ENCODE results near the gene PIK3R1.

Gene PIK3R1

DNA sequence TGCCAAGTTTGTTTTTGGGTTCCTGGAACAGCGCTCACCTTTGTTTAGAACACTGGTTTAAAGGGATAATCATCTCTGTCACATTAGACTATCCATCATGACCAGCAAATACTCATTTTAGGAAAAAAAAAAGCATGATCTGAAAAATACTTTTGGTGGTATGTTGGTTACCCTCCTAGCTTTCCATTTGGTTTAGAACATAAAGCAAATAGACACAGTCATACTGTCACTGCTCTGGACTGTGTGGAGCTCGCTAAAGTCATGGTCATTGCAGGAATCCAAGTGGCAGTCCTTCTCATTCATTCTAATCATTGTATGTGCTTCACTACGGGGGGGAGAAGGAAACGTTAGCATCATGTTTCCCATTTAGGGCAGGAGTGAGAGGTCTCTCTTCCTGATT, 83.5 kb downstream of the PIK3R1 start:
- DNase-seq: no peak

DNA sequence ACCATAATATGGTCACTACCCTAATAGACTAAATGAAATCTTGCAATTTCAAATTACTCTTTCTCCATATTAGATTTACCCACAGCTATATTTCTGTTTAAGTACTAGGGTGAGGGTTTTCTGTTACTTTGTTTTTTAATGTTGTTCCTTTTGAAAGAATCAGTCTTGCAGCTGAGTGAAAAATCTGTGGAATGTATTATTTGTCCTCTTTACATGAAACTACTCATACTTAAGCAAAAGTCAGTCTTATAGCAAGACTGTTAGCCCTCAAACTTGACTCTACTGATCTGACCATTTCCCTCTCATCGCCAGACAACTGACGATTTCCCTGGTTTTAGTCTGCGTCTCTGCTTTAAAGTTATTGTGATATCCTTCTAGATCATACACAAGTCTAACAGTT, 84.0 kb downstream of the PIK3R1 start:
- DNase-seq: no peak

DNA sequence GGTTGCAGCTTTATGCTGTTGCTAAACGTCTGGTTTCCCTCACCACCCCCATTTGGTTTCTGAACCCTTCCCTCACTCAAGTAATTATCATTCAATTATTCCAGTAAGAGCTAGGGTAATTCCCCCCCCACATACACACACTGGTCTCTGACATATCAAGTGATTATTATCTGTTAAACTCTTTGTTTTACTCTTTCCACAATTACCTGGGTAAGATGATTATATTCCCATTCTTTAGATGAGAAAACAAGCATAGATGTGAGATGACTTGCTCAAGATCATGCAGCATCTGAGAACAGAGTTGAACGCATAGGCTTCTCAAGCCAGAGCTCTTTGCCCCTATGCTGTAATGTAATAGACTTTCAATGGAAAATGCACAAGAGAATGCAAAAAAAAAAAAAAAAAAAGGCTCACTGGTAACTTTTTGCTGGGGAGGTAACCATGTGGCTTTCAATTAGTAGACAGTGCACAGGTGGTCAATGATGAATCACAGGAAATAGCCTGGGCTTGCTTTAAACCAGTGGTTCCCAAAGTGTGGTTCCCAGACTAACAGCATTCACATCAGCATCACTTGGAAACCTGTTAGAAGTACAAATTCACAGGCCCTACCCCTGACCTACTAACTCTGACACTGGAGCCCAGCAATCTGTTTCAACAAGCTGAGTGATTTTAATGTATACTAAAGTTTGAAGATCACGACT, 87.6 kb downstream of the PIK3R1 start:
- DNase-seq: no peak

DNA sequence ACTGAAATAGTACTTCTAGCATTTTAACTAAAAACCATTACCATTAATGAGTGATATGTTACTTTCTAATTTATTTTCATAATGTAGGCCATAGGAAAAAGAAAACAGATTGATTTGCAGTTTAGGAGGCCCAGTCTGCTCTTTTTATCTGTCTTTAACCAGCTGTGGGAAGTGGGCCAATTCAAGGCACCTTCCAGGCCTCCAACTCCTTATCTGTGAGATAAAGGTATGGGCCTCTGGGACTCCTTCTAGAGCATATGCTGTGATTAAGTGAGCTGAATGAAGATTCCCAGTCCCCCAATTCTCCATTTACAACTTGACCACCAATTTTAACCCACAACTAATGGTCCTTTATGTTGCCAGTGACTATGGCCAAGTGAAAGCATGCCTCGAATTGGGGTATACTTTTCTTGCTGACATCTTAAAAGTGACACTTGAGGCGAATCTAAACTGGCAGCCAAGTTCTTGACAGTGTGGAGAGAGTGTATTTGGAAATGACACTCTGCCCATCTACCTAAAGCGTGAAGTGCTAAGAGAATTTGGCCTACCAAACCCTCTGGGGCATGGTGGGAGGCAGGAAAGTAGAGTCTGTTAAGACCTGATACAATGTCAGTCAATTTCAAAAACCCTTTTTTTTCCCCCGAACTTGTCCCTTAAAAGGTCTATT, 88.3 kb downstream of the PIK3R1 start:
- DNase-seq: no peak

DNA sequence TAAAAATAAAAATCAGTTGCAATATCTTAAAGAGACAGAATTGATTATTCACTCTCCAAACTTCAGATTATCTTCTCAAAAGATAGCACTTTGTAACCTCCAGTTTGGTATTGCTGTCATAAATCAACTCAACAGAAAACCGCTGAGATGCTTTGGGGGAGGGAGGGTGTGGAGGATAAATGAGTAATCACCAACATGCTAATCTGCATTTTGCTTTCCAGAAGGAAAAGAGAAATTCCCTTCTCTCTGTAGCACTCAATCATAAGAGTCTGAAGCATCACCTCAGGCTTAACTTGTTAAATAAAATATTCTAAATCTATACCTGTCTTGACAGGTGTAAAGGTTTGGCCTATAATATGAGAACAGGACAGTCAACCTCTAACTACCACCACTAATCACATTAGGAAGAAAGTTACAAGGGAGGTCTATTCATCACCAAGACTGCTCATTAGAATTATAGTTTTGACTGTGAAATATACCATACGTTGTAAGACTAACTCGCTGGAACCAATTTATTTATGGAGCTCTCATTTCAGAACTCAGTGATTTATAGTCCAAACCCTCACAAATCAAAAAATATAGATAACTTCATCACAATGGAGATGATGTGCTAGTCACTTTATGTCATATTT, 89.0 kb downstream of the PIK3R1 start:
- DNase-seq: no peak

DNA sequence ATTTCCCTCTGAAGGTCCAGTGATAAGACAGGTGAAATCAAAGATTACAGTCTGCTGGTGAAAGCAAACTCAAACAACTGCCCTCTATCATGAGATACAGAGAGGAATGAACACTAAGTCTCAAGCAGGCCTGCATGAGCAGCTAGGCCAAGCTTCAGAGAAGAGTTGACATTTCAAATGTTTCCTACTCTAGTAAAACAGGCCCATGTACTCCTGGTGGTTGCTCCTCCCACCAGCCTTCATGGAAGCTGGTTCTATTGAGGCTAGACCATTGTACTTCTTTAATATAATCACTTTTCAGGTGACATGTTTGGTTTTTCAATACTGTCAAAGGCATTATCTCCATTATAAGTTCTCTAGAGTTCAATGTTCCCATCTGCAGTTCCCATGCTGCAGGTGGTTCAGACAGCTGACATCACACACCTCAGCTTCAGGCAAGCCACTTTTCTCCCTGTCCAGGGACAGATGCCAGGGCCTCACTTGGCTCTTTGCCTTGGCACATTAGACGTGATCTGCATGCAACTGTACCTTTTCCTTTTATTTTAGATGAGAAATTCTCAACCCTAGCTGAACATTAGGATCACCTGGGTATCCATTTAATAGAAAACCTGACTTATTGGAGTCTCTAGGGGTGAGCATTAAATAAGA, 89.8 kb downstream of the PIK3R1 start:
- no peak for DNase-seq

DNA sequence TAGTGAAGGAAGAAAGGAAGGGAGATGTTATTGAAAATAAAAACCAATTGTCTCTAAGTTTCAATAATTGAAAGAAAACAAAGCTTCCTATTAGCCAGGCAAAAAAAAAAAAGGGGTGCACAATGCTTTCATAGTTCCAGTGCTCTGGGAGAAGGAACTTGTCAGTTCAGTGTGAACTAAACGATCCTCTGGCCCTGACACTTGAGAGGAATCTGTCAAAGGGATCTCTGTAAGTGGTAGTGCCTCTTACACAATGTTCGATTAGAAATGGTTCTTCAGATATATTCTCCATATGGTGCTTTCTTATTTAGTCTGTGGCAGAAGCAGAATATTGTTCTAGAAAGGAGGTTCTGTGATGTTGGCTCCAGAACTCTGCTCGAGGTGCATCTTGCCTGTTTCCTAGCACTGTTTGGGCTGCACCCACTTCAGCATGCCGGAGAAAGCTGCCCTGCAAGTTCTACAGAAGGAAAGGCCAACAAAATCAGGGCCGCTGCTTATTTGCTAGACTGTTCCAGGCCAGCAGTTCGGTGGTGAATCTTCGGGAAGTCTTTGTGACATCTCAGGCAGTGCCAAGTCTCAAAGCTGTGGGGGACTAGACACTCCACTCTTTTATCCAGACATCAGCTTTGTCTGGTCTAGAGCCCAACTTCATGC, 90.9 kb downstream of the PIK3R1 start:
- DNase-seq: no peak

DNA sequence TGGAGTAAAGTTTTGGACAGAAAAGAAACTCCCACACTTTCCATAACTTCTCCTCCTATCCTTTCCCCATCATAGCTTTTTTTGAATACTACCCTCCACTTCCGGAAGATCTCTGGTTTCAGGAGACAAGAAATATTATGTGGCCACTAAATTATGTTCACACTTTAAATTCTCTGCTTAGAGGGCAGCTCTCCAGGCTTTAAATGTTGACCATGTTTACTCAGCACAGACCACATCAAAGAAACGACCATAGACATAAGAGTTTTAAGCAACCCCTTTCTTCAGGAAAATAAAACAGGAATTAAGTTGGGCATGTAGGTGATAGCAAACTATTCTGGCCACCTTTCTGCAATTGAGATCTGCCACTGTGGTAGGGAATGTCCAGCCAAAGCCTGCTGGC, 97.8 kb downstream of the PIK3R1 start:
- no peak for DNase-seq

DNA sequence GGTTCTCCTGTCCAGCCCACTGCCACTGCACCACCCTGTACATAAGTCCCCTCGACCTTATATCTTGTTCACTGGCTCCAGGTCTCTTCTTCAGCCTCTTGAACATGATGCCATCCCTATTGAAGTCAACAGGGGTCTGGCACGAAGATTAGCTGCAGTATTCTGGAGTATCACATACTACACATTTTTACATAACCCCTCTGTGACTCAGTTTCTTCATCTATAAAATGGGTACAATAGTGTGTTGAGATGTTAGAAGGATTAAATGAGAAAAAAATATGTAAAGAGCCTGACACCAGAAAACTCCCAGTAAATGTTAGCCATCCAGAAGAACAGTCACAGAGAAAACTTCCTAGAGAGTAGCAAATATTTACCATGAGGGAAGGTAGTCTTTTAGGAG, 98.9 kb downstream of the PIK3R1 start:
- no peak for DNase-seq

DNA sequence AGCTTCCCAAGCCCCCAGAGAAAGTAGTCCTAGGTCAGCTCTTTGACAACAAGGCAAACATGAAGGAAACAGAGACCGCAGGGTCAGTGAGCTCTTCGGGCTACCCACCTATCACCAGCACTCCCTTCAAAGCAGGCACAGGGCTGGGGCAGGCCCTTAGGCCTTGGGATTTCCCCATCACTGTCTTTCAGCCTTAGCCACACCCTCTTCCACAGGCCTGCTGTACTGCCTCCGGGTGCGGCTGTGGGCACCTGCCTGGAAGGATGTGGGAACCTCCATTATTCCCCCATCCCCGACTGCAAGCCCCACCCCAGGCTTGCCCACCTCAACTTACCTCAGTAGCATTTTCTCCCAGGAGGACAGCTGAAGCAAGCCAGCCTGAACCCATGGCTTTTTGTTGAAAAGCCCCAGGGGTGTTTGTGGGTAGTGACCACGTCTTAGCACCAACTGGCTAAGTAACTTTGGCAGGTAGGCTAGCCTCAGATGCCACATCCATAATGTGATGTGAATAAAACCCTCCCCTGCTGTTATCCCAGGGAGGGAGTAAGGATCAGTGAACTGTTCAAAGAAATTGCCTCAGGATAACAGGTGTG, 100.2 kb downstream of the PIK3R1 start:
- peak; percentile 50 for DNase-seq

DNA sequence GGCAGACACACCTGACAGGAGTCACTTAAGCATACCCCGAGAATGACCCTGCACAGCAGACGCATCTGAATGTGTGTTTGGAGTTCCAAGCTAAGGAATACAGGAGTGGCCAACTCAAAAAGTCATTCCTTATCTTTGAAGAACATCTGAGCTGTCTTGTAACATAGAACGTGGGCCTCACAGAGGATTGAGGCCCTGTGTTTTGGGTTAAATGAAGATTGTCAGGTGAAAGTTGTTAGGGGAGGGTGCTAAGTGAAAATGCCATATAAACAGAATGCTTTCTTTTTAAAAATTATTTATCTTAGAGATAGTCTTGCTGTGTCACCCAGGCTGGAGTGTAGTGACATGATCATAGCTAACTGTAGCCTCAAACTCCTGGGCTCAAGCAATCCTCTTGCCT, 100.9 kb downstream of the PIK3R1 start:
- no peak for DNase-seq

DNA sequence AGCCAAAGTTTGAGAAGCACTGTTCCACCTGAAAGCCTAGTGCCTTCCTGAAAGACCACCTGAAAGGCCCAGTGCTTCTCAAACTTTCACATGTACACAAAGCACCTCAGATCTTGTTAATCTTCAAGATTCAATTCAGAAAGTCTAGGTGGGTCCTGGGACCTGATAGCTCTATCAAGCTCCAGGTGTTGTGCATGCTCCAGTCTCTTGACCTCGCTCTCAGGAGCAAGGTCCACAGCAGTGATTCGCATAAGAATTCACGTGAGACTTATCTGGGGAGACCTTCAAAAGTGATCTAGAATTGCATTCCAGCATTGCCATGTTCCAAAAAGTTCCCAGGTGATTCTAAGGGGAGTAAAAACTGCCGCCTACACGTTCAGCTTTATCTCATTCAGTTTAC, 102.1 kb downstream of the PIK3R1 start:
- no peak for DNase-seq

DNA sequence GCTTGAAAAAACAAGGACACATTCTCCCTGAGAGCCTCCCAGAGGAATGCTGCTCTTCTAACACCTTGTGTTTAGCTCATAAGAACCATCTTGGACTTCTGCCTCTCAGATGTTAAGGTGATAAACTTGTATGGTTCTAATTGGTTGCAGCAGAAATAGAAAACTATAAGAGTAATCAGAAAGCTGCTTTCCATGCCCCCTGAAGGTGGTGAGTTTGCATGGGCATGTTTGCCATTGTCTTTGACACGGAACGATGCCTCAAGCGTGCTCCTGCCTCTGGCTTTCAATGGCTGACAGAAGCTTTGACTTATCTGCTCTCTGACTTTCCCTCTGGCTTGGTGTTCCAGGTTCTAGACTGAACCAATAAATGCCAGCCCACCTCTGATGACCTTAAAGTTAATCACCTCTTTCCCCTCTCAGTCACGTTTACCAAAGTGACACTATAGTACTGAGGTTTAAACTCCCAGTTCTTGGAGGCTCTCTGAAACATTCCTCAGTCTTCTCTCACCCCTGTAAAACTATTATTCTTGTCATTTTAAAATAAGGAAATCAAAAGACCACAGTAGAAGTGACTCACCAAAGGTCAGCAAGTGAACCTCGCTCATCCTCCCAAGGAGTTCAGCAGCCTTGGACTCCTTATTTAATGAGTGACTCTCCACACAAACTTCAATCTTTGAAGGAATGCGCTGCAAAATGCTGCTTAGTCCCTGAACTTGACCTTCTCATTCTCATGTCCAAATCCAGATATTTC, 103.6 kb downstream of the PIK3R1 start:
- DNase-seq: no peak

DNA sequence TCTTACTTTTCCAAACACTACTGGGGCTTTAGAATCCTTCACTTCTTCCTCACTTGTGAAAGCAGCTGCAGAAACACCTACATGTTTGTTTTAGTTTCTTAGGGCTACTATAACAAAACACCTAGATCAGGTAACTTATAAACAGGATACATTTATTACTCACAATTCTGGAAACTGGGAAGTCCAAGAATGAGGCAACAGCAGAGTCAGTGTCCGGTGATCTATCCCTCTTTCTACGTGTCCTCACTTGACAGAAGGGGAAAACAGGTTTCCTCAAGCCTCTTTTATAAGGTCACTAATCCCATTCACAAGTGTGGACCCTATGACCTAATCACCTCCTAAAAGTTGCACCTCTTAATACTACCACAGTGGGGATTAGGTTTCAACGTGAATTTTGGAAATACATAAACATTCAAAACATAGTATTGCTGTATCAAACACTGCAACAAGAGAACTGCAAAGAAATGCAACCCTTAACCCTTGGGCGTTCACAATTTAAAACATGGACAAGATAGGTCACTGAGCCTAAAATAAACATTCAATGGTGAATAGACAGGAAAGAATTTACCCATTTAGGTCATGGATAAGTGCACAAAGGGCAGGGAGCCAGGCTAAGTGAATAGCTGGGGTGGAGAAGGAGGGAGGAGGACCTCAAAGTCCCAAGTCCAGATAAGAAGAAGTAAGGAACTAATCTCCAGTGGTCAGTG, 104.3 kb downstream of the PIK3R1 start:
- no peak for DNase-seq

DNA sequence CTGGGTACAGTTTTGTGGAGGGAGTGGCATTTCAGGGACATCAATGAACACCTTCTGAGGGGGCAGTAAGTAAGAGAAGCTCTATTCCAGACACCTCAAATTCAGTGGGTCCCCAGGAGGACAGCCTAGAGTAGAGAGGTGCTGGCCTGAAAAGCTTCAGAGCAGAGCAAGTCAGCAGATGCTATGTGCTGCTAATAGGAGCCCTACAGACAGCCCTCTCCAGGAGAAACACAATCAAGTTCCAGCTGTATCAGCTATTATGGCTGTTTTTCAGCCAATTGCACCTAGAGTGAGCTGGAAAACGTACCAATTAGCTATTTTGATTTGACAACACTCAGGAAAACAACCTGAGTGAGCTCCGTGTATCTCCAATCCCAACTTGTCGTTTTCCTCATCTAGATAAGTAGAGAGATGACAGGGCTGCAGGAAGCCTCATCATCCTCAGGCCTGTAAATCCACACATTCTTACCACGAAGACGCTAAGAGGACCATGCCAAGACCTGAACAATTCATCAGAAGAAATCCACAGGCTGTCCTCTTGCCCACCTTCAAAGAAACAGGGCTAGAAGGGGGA, 104.9 kb downstream of the PIK3R1 start:
- no peak for DNase-seq

DNA sequence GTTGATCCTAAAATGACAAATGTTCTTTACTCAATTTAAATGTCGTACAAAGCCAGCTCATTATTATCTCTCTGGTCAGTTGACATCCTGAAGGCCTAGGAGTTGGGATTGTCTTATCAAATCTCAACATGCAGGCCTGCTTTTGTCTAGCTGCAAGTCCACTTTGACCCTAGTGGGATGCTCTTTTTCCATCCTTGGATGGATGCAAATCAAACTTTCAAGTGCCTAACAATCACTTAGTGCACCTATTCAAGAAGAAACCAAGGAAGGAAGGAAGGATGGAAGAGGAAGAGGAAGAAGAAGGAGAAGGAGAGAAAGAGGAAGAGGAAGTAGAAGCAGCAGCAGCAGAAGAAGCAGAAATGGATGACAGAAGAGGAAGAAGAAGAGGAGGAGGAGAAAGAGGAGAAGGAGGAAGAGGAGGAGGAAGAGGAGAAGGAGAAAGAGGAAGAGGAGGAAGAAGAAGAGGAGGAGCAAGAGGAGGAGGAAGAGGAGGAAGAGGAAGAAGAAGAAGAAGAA, 109.6 kb downstream of the PIK3R1 start:
- DNase-seq: no peak

DNA sequence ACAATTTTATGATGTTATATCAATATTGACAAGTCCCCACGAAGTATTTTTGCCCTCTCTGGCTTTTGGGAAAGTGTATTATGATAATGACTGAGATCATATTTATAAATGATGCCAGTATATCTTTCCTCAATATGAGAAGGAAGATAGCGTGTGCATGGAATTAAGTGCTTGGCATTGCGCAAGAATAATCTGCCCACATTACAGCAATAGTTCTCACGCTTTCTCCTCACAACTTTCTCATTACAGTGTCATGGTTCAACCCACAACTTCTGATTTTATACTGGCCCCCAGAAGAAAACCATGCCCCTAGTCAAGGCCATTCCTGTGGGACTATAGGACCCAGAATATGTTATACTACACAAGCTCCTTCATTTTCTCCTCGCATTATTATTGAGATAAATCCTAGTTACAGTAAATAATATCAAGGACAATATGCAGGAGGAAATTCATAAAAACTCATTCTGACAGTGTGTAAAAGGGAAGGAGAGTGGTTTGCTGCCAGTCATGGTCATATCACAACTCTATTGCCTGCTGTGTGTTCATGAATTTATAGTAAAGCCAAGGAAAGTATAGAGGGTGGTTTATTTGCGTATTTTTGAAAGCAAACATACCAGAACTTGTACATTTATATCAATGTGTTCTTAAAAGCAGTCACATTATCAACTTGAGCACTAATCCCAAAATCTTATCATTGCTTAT, 114.1 kb downstream of the PIK3R1 start:
- DNase-seq: no peak

DNA sequence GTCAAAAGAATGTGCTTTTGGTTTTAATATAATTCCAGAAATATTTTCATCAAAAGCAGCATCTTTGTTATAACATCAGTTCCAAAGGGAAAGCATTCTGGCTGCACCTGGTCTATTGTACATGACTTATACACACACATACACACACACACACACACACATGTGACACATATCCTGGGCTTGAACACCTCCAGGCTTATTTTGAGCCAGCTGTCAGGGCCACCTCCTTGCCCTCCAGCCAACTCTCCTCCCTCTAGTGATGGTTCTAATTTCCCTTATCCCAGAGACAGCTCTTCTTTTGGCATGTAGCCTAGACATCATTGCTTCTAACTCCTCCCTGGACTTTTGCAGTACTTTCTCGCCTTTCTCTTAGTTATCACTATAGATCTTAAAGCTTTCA, 115.0 kb downstream of the PIK3R1 start:
- DNase-seq: no peak

DNA sequence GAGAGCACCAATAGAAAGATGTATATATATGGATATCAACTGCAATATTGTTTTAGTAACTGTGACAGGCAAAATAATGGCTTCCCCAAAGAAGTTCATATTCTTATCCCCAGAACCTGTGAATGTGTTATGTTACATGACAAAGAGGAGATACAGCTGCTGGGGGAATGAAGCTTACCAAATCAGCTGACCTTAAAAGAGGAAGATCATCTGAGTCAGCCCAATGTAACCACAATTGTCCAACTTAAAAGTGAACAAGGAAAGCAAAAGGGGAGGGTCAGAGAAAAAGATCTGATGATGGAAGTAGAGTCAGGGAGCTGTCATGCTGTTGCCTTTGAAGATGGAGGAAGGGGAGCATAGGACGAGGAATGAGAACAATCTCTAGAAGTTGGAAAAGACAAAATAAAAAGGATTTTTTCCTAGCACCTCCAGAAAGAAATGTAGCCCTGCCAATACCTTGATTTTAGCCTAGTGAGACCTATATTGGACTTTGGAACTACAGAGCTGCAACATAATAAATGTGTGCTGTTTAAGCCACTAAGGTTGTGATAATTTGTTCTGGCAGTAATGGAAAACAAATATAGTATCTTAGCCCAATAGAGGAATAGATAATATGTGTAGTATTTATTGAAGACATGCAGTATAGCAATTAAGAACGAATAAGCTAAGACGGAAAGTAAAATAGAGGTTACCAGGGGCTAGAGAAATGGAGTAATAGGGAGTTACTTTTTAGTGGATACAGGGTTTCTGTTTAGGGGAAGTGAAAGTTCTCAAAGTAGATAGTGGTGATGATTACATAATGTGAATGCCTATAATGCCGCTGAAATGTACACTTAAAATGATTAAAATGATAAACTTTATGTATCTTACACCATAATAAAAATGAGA, 115.9 kb downstream of the PIK3R1 start:
- peak; percentile 9 for DNase-seq
